ENCODE measurements around the gene ARHGEF40. TPM values are rescaled to one million over a fixed set of nuclear protein-coding genes. Genes with fewer than 3 reads are reported as not detected.

ARHGEF40 gene
- total RNA-seq = 81.1 TPM
- long read RNA-seq, full-length matches to known transcripts = 2 of 93 reads
- long read RNA-seq, partial matches to known transcripts = 79 of 93 reads
- long read RNA-seq, other reads (novel, unspliced or antisense) = 12 of 93 reads

DNA sequence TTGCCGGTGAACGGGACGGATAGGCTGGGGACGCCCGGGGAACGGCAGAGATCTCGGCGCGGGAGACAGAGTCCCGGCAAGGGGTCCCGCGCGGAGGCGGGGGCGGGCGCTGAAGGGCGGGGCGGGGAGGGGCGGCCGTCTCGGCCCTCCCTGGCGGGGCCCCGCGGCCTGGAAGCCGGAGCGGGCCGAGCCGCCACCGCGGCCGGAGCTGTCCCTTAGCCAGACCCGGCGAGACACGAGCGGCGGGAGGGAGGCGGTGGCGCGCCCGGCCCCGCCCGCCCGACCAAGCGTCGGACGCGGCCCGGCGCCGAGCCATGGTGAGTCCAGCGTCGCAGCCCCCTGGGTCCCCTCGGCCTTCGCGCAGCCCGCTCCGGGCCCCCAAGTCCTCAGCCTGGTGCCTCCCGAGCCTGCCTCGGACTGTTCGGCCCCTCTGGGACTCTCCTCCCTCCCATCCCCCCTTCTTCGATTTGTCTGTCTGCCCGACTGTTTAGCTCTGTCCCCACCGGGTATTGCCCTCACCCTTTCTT is at the start of gene ARHGEF40:
TSS of gene ARHGEF40 (plus strand) at position 222 of the 527 bp plus-strand sequence. CDS start at position 315, 93 bp downstream.
- peak; percentile 90 for DNase-seq (ENCODE audit: low spot score)

DNA sequence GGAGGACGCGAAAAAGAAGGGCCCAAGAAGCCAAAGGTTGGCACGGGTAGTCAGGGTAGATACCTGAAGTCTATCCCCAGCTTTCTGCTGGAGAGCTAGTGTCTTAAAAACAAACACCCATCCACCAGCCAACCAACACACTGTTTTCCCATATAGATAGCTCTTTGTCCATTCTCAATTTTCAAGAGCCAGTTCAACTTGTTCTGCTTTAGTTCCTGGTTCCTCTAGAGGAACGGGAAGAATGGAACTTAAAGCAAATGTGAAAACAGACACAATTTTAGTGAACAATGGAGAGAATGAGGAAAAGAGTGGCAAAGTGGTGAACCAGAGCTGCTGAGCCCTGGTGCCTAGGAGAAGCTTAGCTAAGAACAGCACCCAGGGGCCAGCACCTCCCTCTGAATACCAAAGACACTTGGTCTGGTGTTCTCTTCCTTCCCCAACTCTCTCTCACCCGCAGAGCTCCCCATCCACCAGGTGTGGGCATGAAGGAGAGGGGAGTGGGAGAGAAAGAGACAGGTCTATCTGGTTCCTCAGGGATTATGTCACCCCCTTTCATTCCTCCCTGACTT is 49.0 kb upstream of the ARHGEF40 start:
- DNase-seq (ENCODE audit: low spot score) = no peak

GRCh38 chr14:21022686-21023085 is 47.4 kb upstream of the ARHGEF40 start:
- DNase-seq (ENCODE audit: low spot score) = no peak

DNA sequence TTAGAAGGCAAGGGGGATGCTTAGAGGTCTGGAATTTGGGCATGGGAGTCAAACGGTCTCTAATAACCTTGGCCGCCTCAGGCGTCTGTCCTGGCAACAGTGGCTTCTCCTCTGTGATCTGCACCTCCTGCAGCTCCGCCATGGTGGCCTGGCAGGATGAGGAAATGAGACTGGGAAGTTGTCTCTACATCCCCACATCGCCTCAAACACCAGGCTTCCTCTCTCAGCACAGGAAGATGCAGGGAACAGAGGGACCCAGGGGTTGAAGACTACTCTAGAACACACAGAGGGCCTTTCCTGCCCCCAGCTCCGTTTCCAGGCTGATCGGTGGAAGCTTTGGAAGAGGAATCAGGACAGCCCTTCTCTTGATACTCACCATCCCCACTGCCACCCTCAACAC is 46.9 kb upstream of the ARHGEF40 start:
- DNase-seq (ENCODE audit: low spot score) = no peak

GRCh38 chr14:21023817-21024584 is 46.1 kb upstream of the ARHGEF40 start:
- DNase-seq (ENCODE audit: low spot score) = no peak

- DNase-seq (ENCODE audit: low spot score) = no peak
These were observed 45.3 kb upstream of the ARHGEF40 start, which contains the start of gene NDRG2 for GRCh38 chr14:21024585-21025370. TSS of gene NDRG2 (minus strand) at chr14:21025061. CDS start at chr14:21023315, 1,746 bp downstream.

DNA sequence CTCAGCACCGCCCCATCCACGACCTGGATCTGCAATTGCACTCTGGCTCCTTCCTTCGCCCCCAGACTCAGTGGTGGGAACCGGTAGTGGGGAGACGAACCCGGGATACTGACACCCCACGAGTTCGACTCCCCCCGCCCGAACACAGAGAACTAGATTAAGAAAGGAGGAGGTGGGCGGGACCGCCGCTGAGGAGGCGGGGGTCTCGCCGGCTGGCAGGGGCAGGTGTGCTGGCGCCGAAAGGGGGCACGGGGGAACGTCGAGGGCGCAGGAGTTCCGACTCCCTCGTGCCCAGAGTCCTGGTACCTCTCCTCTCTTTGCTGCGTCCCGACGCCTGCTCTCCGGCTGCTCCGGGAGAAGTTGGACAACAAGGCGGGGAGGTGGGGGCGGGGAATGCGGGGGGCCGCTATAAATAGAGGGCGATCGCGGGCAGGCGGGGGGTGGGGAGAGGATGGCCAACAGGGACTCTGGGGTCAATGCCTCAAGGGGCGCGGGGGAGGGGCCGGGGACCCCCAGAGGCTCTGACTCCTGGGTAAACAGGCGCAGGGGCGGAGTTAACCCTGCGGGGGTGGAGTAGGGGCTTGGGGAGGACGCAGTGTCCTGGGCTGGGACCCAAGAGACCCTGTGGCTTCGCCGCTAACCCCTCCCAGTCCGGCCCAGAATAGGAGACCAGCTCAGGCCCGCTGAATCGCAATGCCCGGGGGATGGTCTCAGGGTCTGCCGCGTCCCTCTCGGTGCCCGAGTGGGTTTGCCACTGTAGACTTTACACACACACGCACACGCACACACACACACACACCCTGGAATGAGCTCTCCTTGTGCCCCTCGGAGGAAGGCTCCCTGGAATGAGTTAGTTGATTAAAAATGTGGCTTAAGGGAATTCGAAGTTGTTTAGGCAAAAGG is 44.5 kb upstream of the ARHGEF40 start:
- no peak for DNase-seq (ENCODE audit: low spot score)

DNA sequence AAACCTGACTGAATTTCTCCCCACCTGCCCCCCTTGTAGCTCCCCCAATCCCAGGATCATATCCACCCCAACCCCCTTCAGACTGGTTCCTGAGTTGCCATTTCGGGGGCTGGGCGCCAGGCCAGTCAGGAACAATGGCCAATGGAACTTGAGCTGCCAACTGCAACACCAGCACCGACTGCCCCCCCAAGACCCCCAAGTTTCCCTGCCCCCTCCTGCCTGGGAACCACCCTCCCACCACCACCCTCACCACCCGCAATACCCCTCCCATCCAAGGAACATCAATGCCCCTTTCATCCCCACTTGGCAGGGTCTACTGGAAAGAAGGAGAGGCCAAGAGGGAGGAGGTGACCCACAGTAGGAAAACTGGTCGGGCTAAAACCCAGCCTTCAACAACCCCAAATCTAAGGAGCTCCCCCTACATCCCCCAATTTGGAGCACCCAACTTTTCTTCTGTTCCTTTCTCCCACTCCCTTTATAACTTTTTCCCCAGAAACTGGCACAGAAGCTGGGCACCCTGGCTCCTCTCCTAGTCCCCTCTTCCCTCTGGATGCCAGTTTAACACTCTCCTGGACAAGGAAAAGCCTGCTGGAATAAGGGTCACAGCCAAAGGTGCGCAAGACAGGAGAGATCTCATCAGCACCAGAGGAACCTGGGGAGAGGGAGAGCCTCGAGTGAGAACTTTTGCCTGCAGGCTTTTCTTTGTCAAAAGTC is 43.7 kb upstream of the ARHGEF40 start:
- no peak for DNase-seq (ENCODE audit: low spot score)

DNA sequence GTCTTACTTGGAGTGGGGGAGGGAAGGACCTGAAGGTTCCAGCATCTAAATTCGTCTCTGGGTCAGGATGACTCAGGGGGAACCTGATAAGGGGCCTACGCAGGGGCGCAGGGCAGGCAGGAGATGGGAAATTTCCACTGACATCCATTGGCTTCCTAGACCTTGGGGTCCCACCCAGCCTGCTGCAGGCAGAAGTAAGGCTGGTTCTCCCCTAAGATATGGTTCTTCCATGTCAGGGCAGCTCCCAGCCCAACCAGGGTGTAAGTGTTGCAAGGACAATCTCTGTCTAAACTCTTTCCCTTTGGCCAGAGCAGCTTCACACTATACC is 43.2 kb upstream of the ARHGEF40 start:
- no peak for DNase-seq (ENCODE audit: low spot score)

GRCh38 chr14:21029917-21030316 is 40.2 kb upstream of the ARHGEF40 start, which contains the start of gene TPPP2:
TSS of gene TPPP2 (plus strand) at chr14:21030217. CDS start at chr14:21030582, 365 bp downstream.
- no peak for DNase-seq (ENCODE audit: low spot score)

- DNase-seq (ENCODE audit: low spot score) = no peak
These were observed 39.6 kb upstream of the ARHGEF40 start for GRCh38 chr14:21030531-21030930.

DNA sequence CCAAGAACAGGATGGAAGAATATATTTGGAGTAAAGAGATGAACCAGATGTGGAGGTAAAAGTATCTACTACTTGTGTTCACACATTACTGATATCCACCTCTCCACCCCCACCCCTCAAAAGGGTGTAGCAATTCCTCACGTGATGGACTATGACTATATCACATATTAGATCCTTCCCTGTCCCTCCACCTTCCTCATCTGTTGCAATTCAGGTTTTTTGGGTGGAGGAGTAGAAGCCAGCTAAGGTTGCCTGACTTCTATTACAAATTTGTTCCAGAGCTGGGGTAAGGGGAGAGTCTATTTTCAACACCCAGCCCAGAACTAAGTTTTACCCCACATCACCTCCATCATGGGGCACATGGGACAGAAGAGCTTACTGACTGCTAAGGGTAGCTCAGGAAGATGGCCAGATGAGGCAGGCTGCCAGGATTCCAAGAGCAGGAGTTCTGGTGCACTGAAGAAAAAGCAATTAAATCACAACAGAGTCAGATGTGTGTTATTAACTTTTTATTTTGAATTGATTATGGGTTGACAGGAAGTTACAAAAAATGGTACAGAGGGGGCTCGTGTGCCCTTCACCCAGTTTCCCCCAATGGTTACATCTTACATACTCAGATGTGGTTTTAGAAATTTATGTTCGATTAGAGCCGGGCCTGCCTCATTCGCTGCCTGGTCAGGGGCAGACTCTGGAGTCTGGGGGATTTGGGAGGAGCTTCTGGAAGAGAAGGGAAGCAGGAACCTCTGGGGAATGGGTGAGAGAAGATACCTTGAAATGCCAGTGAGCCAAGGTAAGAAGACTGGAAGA is 37.6 kb upstream of the ARHGEF40 start:
- no peak for DNase-seq (ENCODE audit: low spot score)

- DNase-seq (ENCODE audit: low spot score) = no peak
These were observed 36.9 kb upstream of the ARHGEF40 start for GRCh38 chr14:21033133-21033698.

- DNase-seq (ENCODE audit: low spot score) = no peak
These were observed 35.4 kb upstream of the ARHGEF40 start, which contains the start of gene RNASE13 for GRCh38 chr14:21034707-21035106. TSS of gene RNASE13 (minus strand) at chr14:21034807. CDS start at chr14:21034288, 519 bp downstream.

- no peak for DNase-seq (ENCODE audit: low spot score)
These were observed 33.4 kb upstream of the ARHGEF40 start for GRCh38 chr14:21036751-21037150.

DNA sequence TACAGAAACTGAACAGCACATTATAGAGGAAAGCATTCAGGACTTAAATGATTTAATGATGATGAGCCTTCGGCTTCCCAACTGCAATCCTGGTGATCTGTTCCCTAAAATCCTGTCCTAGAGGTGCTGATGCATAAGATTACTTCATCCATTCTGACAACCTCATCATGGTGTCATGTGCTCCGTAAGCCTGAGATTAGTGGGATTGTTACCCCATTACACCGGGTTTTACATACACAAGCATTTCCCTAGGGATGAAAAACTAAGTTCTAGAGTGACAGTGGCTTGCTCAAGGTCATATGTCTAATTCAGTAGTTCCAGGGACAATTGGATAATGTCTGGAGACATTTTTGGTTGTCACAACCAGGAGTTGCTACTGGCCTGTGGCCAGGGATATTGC is 32.9 kb upstream of the ARHGEF40 start:
- DNase-seq (ENCODE audit: low spot score) = no peak

DNA sequence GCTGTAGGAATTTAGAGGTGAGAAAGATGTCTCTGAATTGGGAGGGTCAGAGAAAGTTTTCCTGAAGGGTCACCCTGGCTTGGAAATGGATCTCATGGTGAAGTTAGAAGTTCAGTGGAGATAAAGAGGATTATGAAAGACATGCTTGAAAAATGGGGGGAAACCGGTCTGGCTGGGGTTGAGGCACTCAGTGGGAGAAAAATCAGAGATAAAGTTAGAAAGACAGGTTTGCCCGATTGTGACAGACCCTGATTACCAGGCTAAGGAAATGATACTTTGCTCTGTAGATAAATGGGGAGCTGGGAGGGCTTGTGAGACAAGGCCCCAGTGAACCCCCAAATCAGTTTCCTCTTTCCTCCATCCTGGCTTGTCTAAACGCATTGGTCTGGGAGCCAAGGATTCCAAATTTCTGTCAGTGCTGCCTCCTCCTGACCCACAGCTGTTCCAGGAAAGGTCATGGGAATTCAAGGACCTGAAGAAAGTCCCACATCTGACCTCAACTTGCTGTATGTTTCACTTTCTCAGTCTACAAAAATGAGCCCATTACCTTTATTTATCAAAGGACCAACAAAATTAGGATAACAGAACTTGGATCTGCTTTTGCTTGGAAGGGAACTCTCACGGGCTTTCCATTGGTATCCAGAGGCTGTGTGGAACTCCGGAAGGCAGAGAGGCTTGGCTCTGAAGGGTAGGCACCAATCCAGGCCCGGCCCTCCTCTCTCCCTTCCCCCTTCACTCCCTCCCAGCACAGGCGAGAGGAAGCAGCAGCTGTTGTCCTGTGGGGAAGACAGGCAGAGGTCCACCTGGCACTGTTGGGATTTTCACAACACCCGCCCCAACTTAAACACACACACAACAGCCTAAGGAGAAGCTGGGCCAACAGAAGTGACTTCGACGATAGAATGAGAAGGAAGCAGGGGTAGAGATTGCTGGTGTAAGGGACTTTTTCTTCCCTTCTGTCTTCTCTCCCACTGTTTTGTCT is 31.4 kb upstream of the ARHGEF40 start:
- no peak for DNase-seq (ENCODE audit: low spot score)
